ELF-1 (cell line): ENCODE measurements around the gene MINDY4.
"Not testable (repeated sequence)": the region's sequence is repeated elsewhere in the genome, so short reads cannot be mapped to it uniquely, and the experiment has no call there.

Experiments used
- DNase-seq: peaks from one replicate; pipeline ENCODE4 v3.0.0-alpha.2; 2016; ENCODE audit warnings: low read depth, low spot score

The MINDY4 gene

GRCh38 chr7:30834017-30834674 lies 62.9 kb downstream of the MINDY4 start:
- not testable (repeated sequence) for DNase-seq

GRCh38 chr7:30835396-30835915 lies 64.2 kb downstream of the MINDY4 start:
- DNase-seq = no peak

GRCh38 chr7:30836991-30837390 lies 65.8 kb downstream of the MINDY4 start:
- DNase-seq = no peak

GRCh38 chr7:30837581-30837980 lies 66.4 kb downstream of the MINDY4 start:
- peak; percentile 30 for DNase-seq

- DNase-seq = no peak
Measured at GRCh38 chr7:30838008-30838407, 66.8 kb downstream of the MINDY4 start.

GRCh38 chr7:30840141-30841024 lies 69.2 kb downstream of the MINDY4 start:
- DNase-seq = no peak

- no peak for DNase-seq
Measured at GRCh38 chr7:30841025-30841735, 70.0 kb downstream of the MINDY4 start.

GRCh38 chr7:30841801-30842541 lies 70.8 kb downstream of the MINDY4 start:
- no peak for DNase-seq

GRCh38 chr7:30842542-30843451 lies 71.6 kb downstream of the MINDY4 start:
- no peak for DNase-seq

GRCh38 chr7:30843741-30844482 lies 72.7 kb downstream of the MINDY4 start:
- peak; percentile 38 for DNase-seq

- no peak for DNase-seq
Measured at GRCh38 chr7:30844483-30844874, 73.3 kb downstream of the MINDY4 start.

GRCh38 chr7:30844916-30845315 lies 73.7 kb downstream of the MINDY4 start:
- no peak for DNase-seq

- no peak for DNase-seq
Measured at GRCh38 chr7:30845426-30846135, 74.4 kb downstream of the MINDY4 start.

- DNase-seq = no peak
Measured at GRCh38 chr7:30846378-30846777, 75.2 kb downstream of the MINDY4 start.

GRCh38 chr7:30848121-30848855 lies 77.1 kb downstream of the MINDY4 start:
- DNase-seq = no peak

- no peak for DNase-seq
Measured at GRCh38 chr7:30849565-30849964, 78.3 kb downstream of the MINDY4 start.

GRCh38 chr7:30850426-30850825 lies 79.2 kb downstream of the MINDY4 start:
- DNase-seq = no peak

- peak; percentile 23 for DNase-seq
Measured at GRCh38 chr7:30851651-30852307, 80.6 kb downstream of the MINDY4 start.
